HEK293 (cell line): ENCODE data around the gene SYTL2.

Source experiments
- CTCF ChIA-PET: fragments of 350-600 bp; formaldehyde crosslinking; extraction: SDS; loops from one replicate; lab custom pipeline; 2021; ENCODE audit warnings: antibody characterized with exemption; lab: Yijun Ruan, JAX
- POLR2A ChIA-PET: fragments of 300-600 bp; formaldehyde crosslinking; extraction: SDS; loops from one replicate; lab custom pipeline; 2020; ENCODE audit warnings: antibody characterized with exemption, inconsistent platforms; lab: Yijun Ruan, JAX
- H3K27ac ChIP-seq: fragments of 200-500 bp; sonication (Bioruptor generic); 2 replicates; pipeline ENCODE4 v1.5.1; 2014; ENCODE audit warnings: low read depth, low read length, control low read depth, inconsistent platforms; ENCODE audit errors: extremely low read depth
- H3K36me3 ChIP-seq, 2 experiments: fragments of 200-500 bp in 1 of 2; sonication (Bioruptor generic) in 1 of 2; 1 replicate in 1 of 2; 2 replicates in 1 of 2; pipeline ENCODE4 v1.5.1; 2014 to 2017; ENCODE audit warnings: inconsistent platforms in 2 of 2, low read length in 2 of 2; ENCODE audit not compliant: control insufficient read depth in 2 of 2, insufficient read depth in 1 of 2
- H3K4me1 ChIP-seq: fragments of 200-500 bp; sonication (Bioruptor generic); 2 replicates; pipeline ENCODE4 v1.5.1; 2014; ENCODE audit warnings: mild to moderate bottlenecking, low read length, inconsistent platforms; ENCODE audit not compliant: control insufficient read depth, insufficient read depth
- H3K4me3 ChIP-seq: 2 replicates; pipeline ENCODE4 v1.5.1; 2011; ENCODE audit warnings: low read depth, mild to moderate bottlenecking, control low read depth, low read length, moderate library complexity
- H3K9me3 ChIP-seq: fragments of 200-500 bp; sonication (Bioruptor generic); 2 replicates; pipeline ENCODE4 v1.5.1; 2014; ENCODE audit warnings: low read depth, low read length, inconsistent platforms; ENCODE audit not compliant: control insufficient read depth, insufficient read depth
- GLIS2 ChIP-seq: fragments of 450-650 bp; formaldehyde crosslinking; IDR thresholded peaks from 2 replicates; pipeline ENCODE4 v1.5.1; 2016; ENCODE audit warnings: missing biosample characterization, missing genetic modification characterization
- PRDM1 ChIP-seq: fragments of 450-650 bp; formaldehyde crosslinking; IDR thresholded peaks from 2 replicates; pipeline ENCODE4; 2016; ENCODE audit warnings: missing biosample characterization, missing genetic modification characterization
- PRDM10 ChIP-seq: fragments of 450-650 bp; formaldehyde crosslinking; IDR thresholded peaks from 2 replicates; pipeline ENCODE4 v1.5.1; 2016; ENCODE audit warnings: missing biosample characterization, missing genetic modification characterization
- PRDM2 ChIP-seq: fragments of 450-650 bp; formaldehyde crosslinking; IDR thresholded peaks from 2 replicates; pipeline ENCODE4 v1.5.1; 2016; ENCODE audit warnings: missing biosample characterization, missing genetic modification characterization, borderline replicate concordance
- SCRT2 ChIP-seq: fragments of 450-650 bp; formaldehyde crosslinking; IDR thresholded peaks from 2 replicates; pipeline ENCODE4 v1.5.1; 2016; ENCODE audit warnings: missing biosample characterization, missing genetic modification characterization
- SP2 ChIP-seq: fragments of 450-650 bp; formaldehyde crosslinking; IDR thresholded peaks from 2 replicates; pipeline ENCODE4 v1.5.1; 2016; ENCODE audit warnings: missing biosample characterization, missing genetic modification characterization
- SP7 ChIP-seq: fragments of 450-650 bp; formaldehyde crosslinking; IDR thresholded peaks from 2 replicates; pipeline ENCODE4 v1.5.1; 2016; ENCODE audit warnings: missing biosample characterization, missing genetic modification characterization
- ZBTB7A ChIP-seq: fragments of 450-650 bp; formaldehyde crosslinking; IDR thresholded peaks from 2 replicates; pipeline ENCODE4 v1.5.1; 2016; ENCODE audit warnings: low read depth, missing biosample characterization, missing genetic modification characterization
- ZFHX2 ChIP-seq: fragments of 450-650 bp; formaldehyde crosslinking; conservative IDR thresholded peaks from 2 replicates; pipeline ENCODE4 v1.5.1; 2016; ENCODE audit warnings: missing biosample characterization, missing genetic modification characterization
- ZNF18 ChIP-seq: fragments of 450-650 bp; formaldehyde crosslinking; IDR thresholded peaks from 2 replicates; pipeline ENCODE4 v1.5.1; 2016; ENCODE audit warnings: missing biosample characterization, missing genetic modification characterization
- ZNF184 ChIP-seq: fragments of 450-650 bp; IDR thresholded peaks from 2 replicates; pipeline ENCODE4 v1.5.1; 2018; ENCODE audit warnings: missing biosample characterization, mild to moderate bottlenecking, missing genetic modification characterization
- ZNF335 ChIP-seq: fragments of 450-650 bp; formaldehyde crosslinking; conservative IDR thresholded peaks from 2 replicates; pipeline ENCODE4 v1.5.1; 2016; ENCODE audit warnings: missing biosample characterization, missing genetic modification characterization
- ZNF341 ChIP-seq: fragments of 450-650 bp; formaldehyde crosslinking; IDR thresholded peaks from 2 replicates; pipeline ENCODE4; 2016; ENCODE audit warnings: low read depth, missing biosample characterization, missing genetic modification characterization
- ZNF600 ChIP-seq: fragments of 450-650 bp; formaldehyde crosslinking; IDR thresholded peaks from 2 replicates; pipeline ENCODE4 v1.5.1; 2016; ENCODE audit warnings: missing biosample characterization, missing genetic modification characterization
- ZNF621 ChIP-seq: fragments of 450-650 bp; formaldehyde crosslinking; IDR thresholded peaks from 2 replicates; pipeline ENCODE4 v1.5.1; 2017; ENCODE audit warnings: missing biosample characterization, missing genetic modification characterization
- ZNF692 ChIP-seq: fragments of 450-650 bp; formaldehyde crosslinking; IDR thresholded peaks from 2 replicates; pipeline ENCODE4 v1.5.1; 2016; ENCODE audit warnings: missing biosample characterization, missing genetic modification characterization
- ZNF76 ChIP-seq: fragments of 450-650 bp; formaldehyde crosslinking; IDR thresholded peaks from 2 replicates; pipeline ENCODE4; 2016; ENCODE audit warnings: low read depth, missing biosample characterization, missing genetic modification characterization, borderline replicate concordance
- ZXDB ChIP-seq: fragments of 450-650 bp; formaldehyde crosslinking; IDR thresholded peaks from 2 replicates; pipeline ENCODE4 v1.5.1; 2016; ENCODE audit warnings: missing biosample characterization, missing genetic modification characterization

The SYTL2 gene

GRCh38 chr11:85682330-85683305 is 128.3 kb downstream of the SYTL2 start:
- peak overlapping the region; percentile 47; the same call in 1 of the 2 replicates for H3K27ac ChIP-seq
- CTCF ChIA-PET = interaction anchor here (3.4 kb wide), 1 partner anchor 13 kb away, joined by 14 read pairs; no protein-coding TSS in a partner anchor

More at GRCh38 chr11:85682330-85683305, 128.3 kb downstream of the SYTL2 start:
- no peaks in the 10 kb centered on the region for H3K36me3 ChIP-seq
- H3K4me3 ChIP-seq = peak overlapping the region; percentile 50
- POLR2A ChIA-PET = no interaction called here
- H3K9me3 ChIP-seq = no peaks in the 10 kb centered on the region
- TF ChIP-seq PRDM2 (tag by site-specific recombination) (no peak), ZNF600 (tag by site-specific recombination) (0 out of 2 replicates have a peak, but pooled peaks have one; percentile 11), PRDM10 (tag by site-specific recombination) (no peak), SP7 (peak; percentile 12; the same call in 1 of the 2 replicates), SCRT2 (tag by site-specific recombination) (peak; percentile 66), ZXDB (tag by site-specific recombination) (0 out of 2 replicates have a peak, but pooled peaks have one; percentile 23), ZFHX2 (0 out of 2 replicates have a peak, but pooled peaks have one; percentile 10), ZNF692 (tag by site-specific recombination) (no peak), ZNF18 (no peak), ZNF76 (tag by site-specific recombination) (peak; percentile 33; the same call in 1 of the 2 replicates), SP2 (peak; percentile 46), ZNF184 (tag by site-specific recombination) (no peak), GLIS2 (0 out of 2 replicates have a peak, but pooled peaks have one; percentile 14), ZNF335 (tag by site-specific recombination) (peak; percentile 56), ZNF341 (peak; percentile 76), PRDM1 (tag by site-specific recombination) (peak; percentile 15; the same call in 1 of the 2 replicates), ZBTB7A (tag by site-specific recombination) (no peak), ZNF621 (tag by site-specific recombination) (no peak)
- H3K4me1 ChIP-seq = no peaks in the 10 kb centered on the region
